ENCODE measurements around the gene HJV.

HJV gene

DNA sequence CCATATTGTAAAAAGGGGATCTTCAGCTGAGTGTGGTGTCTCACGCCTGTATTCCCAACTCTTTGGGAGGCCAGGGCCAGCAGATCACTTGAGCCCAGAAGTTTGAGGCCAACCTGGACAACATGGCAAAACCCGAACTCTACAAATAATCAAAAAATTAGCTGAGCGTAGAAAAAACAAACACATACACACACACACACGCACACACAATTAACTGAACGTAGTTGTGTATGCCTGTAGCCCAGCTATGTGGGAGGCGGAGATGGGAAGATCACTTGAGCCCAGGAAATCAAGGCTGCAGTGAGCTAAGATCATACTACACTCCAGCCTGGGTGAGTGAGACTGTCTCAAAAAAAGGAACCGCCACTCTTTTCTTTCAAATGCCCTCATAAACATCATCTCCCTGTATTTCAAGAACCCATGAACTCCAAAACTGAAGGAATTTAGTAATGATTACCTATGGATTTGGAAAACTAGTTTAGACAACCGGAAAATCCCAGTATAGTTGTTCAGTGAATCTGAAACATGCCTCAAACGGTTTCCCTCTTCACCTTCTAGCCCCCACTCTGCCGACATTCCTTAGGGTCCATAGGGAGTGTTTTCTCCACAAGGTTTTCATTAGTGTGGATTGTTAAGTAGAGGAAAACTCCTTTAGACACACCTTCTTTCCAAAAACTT, 29.7 kb downstream of the HJV start:
- no peak overlapping the region for H3K27ac ChIP-seq
- TF ChIP-seq, protein P1, sequence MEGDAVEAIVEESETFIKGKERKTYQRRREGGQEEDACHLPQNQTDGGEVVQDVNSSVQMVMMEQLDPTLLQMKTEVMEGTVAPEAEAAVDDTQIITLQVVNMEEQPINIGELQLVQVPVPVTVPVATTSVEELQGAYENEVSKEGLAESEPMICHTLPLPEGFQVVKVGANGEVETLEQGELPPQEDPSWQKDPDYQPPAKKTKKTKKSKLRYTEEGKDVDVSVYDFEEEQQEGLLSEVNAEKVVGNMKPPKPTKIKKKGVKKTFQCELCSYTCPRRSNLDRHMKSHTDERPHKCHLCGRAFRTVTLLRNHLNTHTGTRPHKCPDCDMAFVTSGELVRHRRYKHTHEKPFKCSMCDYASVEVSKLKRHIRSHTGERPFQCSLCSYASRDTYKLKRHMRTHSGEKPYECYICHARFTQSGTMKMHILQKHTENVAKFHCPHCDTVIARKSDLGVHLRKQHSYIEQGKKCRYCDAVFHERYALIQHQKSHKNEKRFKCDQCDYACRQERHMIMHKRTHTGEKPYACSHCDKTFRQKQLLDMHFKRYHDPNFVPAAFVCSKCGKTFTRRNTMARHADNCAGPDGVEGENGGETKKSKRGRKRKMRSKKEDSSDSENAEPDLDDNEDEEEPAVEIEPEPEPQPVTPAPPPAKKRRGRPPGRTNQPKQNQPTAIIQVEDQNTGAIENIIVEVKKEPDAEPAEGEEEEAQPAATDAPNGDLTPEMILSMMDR (conservative IDR thresholded peaks at IDR 0.05) = no peak
- TF ChIP-seq ZFX (IDR thresholded peaks at IDR 0.05) = no peak

DNA sequence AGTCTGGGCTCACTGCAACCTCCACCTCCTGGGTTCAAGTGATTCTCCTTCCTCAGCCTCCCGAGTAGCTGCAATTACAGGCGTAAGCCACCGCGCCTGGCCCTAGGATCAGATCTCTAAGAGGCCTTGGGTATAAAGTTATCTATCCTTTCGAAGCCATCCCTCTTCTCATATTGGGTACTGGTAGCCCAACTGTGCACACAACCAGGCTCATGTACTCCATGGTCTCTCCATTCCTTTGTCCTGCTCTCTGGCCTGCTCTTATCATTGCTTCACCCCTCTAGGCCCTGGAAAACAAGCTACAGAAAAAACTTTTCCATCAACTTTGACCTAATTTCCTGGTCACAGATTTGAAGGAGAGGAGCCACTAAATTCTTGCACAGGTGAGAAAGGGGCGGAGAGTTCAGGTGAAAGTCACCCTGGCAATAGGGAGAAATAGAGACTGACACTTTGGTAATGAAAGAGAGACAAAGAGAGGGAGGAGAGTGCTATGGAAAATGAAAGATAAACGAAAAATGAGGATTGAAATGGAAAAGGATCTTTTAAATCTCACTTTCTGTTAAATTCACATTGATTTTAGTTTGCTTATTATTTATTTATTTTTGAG, 31.2 kb downstream of the HJV start:
- TF ChIP-seq, protein P1 (conservative IDR thresholded peaks at IDR 0.05) = no peak
- no peak for TF ChIP-seq ZFX (IDR thresholded peaks at IDR 0.05)
- no peak overlapping the region for H3K27ac ChIP-seq

DNA sequence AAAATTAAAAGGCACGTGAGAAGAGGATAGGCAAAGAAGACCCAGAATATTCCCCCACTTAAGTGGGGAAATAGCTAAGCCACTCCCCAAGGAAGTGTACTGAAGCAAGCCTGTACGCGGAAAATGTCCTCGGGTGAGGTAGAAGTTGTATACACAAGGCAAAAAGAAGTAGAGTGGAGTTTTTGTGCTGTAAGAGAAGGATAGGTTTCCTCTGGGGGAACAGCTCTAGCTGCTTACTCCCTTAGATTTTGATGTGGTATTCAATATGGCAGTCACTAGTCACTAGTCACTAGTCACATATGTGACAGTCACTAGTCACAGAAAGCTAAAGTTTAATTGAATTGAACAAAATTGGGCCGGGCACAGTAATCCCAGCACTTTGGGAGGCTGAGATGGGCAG, 32.8 kb downstream of the HJV start:
- TF ChIP-seq, protein P1 (conservative IDR thresholded peaks at IDR 0.05) = no peak
- no peak for TF ChIP-seq ZFX (IDR thresholded peaks at IDR 0.05)
- H3K27ac ChIP-seq = no peak overlapping the region

GRCh38 chr1:145987926-145988325, 33.6 kb downstream of the HJV start:
- TF ChIP-seq, protein P1 (conservative IDR thresholded peaks at IDR 0.05) = no peak
- TF ChIP-seq ZFX (IDR thresholded peaks at IDR 0.05) = no peak
- H3K27ac ChIP-seq = no peak overlapping the region

- TF ChIP-seq ZFX (IDR thresholded peaks at IDR 0.05) = no peak
- TF ChIP-seq, protein P1 (conservative IDR thresholded peaks at IDR 0.05) = no peak
- peak overlapping the region; percentile 10; the same call in 1 of the 2 replicates for H3K27ac ChIP-seq
Observed at GRCh38 chr1:145986551-145986950, 35.0 kb downstream of the HJV start.

DNA sequence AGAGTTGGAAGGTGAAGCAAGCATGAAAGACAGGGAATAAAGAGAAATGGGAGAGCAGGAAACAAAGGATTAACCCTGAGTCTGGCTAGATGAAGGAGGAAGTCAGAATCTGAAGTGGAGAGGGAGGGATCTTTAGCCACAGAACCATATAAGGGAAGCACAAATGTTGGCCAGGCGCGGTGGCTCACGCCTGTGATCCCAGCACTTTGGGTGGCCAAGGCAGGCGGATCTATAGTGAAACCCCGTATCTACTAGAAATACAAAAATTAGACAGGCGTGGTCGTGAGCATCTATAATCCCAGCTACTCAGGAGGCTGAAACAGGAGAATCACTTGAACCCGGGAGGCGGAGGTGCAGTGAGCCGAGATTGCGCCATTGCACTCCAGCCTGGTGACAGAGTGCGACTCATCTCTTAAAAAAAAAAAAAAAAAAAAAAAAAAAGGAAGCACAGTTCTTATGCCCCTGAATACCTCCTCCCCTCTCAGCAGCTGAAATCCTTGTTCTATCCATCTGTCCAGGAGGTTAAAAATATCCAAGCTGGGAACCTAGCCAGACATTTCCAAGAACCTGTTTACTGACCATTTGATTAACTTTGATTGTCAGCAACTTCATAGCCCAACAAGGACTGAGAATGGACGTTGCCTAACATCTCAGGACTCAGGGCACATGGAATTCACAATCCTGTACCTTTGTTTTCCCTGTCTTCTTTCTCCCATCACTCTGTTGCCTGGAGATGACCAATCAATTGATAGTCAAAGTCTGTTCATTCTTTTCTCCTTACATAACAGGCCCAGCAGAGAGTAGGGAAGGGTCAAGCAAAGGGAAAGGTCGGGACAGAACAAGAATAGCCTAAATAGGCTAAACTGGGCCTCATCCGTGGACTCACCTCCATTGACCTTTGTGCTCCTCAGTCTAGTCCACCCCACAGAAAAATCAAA, 35.8 kb downstream of the HJV start:
- peak overlapping the region; percentile 38 for H3K27ac ChIP-seq
- TF ChIP-seq, protein P1 (conservative IDR thresholded peaks at IDR 0.05) = no peak
- no peak for TF ChIP-seq ZFX (IDR thresholded peaks at IDR 0.05)

DNA sequence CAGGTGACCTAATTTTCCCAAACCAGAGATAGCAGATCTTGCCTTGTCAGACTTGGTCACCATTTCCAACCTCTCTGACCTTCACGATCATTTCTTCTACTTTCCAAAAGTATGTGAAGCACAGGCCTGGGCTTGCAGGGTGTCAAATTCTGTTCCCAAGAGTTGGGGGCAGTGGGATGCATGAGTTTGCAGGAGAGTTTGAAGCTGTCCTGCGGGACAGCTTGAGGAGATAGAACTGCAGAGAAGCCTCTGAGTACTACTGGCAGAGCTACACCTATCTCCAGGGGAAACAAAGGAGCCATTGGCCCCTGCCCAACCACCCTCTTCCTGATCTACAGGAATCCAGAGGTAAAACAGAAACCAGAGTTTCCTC, 36.4 kb downstream of the HJV start:
- TF ChIP-seq, protein P1 (conservative IDR thresholded peaks at IDR 0.05) = no peak
- no peak for TF ChIP-seq ZFX (IDR thresholded peaks at IDR 0.05)
- peak overlapping the region; percentile 38 for H3K27ac ChIP-seq
